SK-N-MC (cell line): ENCODE results near the gene LCOR.

Experiments used
- EZH2 ChIP-seq: fragments of 200-600 bp; sonication (generic); IDR thresholded peaks from one replicate; pipeline ENCODE4 v1.6.1; 2017; ENCODE audit warnings: antibody characterized with exemption
- FOXP2 ChIP-seq: optimal IDR thresholded peaks from 2 replicates; pipeline ENCODE3; 2011; ENCODE audit warnings: mild to moderate bottlenecking, moderate library complexity; ENCODE audit not compliant: insufficient read depth; ENCODE audit errors: extremely low read length, control extremely low read depth
- POLR2AphosphoS5 ChIP-seq: IDR thresholded peaks from 2 replicates; pipeline ENCODE4 v1.6.1; 2012; ENCODE audit warnings: mild to moderate bottlenecking, low read depth, low read length, borderline replicate concordance

- TF ChIP-seq EZH2 = no peak
- no peak for TF ChIP-seq FOXP2
- no peak for TF ChIP-seq POLR2AphosphoS5
These were observed 1.4 kb upstream of the LCOR start for GRCh38 chr10:96830511-96831199.
